ENCODE data around the gene TANC1. TPM values are rescaled to one million over a fixed set of nuclear protein-coding genes. Genes with fewer than 3 reads are reported as not detected.
A peak's percentile ranks its signal among the peaks of the same experiment; 100 is the strongest.

TANC1 gene
- total RNA-seq, 1 experiment from 2014 or later: 21.1 TPM

DNA sequence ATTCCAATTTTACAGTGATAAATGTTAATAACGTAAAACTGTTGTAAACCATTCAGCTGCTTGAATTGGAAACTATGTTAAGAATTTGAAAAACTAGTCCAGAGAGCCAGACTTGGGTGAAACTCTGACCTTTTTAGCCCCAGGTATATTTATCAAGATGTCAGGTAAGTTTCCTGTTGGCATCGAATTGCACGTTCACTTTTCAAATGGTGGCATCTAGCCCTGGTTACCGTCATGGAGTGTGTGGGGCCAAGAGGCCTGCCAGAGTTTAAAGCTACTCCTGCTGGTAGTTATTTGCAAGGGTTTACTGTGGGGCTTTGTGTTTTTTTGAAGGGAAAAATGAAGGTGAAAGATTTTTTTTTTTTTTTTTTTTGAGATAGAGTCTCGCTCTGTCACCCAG, 208.1 kb downstream of the TANC1 start:
- Histone ChIP-seq H3K4me3 (ENCODE audit: low read depth, low read length) (no peak overlapping the region), H3K36me3 (ENCODE audit: control insufficient read depth, insufficient read depth, low read length) (no peaks in the 10 kb centered on the region; the same call in 1 of the 2 replicates), H3K9me3 (no peaks in the 10 kb centered on the region), H3K27me3 (replicated peaks; ENCODE audit: control insufficient read depth, insufficient read depth, low read length) (no peaks in the 10 kb centered on the region), H3K4me1 (peaks cover 10% of the 10 kb centered on the region)
- TF ChIP-seq, protein P1, sequence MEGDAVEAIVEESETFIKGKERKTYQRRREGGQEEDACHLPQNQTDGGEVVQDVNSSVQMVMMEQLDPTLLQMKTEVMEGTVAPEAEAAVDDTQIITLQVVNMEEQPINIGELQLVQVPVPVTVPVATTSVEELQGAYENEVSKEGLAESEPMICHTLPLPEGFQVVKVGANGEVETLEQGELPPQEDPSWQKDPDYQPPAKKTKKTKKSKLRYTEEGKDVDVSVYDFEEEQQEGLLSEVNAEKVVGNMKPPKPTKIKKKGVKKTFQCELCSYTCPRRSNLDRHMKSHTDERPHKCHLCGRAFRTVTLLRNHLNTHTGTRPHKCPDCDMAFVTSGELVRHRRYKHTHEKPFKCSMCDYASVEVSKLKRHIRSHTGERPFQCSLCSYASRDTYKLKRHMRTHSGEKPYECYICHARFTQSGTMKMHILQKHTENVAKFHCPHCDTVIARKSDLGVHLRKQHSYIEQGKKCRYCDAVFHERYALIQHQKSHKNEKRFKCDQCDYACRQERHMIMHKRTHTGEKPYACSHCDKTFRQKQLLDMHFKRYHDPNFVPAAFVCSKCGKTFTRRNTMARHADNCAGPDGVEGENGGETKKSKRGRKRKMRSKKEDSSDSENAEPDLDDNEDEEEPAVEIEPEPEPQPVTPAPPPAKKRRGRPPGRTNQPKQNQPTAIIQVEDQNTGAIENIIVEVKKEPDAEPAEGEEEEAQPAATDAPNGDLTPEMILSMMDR (IDR thresholded peaks at IDR 0.05; ENCODE audit: insufficient read depth in 1 of 2, low read depth in 1 of 2, low read length in 1 of 2, severe bottlenecking in 1 of 2, unreplicated experiment in 1 of 2): no peak
- no peaks in the 10 kb centered on the region for H3K27me3 Mint-ChIP-seq (ENCODE audit: insufficient read depth, unreplicated experiment)
- ChIA-PET POLR2A (interaction anchor here (0.6 kb wide), 1 partner anchor 134 kb away, joined by 4 read pairs; no protein-coding TSS in a partner anchor), CTCF (no interaction called here)
- H3K4me3 Mint-ChIP-seq (ENCODE audit: unreplicated experiment): no peak overlapping the region
- H3K9me3 Mint-ChIP-seq (ENCODE audit: unreplicated experiment): no peaks in the 10 kb centered on the region
- DNase-seq: peak in 1 of 2 experiments; percentile 13
- intact Hi-C loops (cut with micrococcal nuclease; ENCODE audit: unreplicated experiment): no loop called here
- peaks cover 6% of the 10 kb centered on the region for H3K4me1 Mint-ChIP-seq (ENCODE audit: low read depth, unreplicated experiment)
- BruUV-seq (replicated peaks): no TSS peak
- peaks cover 50% of the 10 kb centered on the region for H3K36me3 Mint-ChIP-seq (ENCODE audit: insufficient read depth, unreplicated experiment)
- peak overlapping the region; percentile 53 for H3K27ac Mint-ChIP-seq (ENCODE audit: unreplicated experiment)

DNA sequence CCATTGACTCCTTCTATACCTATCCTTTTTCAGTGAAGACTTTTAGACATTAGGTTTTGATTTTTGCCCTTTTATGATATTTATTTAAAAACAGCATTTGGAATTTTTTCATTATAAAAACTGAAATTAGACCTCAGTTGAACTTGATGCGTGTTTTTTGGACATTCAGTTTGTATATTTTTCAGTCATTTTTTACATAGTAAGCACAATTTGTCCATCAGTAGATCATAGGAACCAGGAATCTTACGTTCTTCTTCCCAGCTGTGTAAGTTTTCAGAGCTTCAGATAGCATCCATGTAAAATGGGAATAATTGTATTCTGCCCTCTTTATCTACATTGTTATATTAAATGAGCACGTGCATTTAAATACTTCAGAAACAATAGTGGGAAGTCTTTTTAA, 208.9 kb downstream of the TANC1 start:
- TF ChIP-seq, protein P1 (IDR thresholded peaks at IDR 0.05; ENCODE audit: insufficient read depth in 1 of 2, low read depth in 1 of 2, low read length in 1 of 2, severe bottlenecking in 1 of 2, unreplicated experiment in 1 of 2): no peak
- intact Hi-C loops (cut with micrococcal nuclease; ENCODE audit: unreplicated experiment): no loop called here
- H3K4me1 Mint-ChIP-seq (ENCODE audit: low read depth, unreplicated experiment): peaks cover 6% of the 10 kb centered on the region
- no peaks in the 10 kb centered on the region for H3K9me3 ChIP-seq
- H3K36me3 Mint-ChIP-seq (ENCODE audit: insufficient read depth, unreplicated experiment): peaks cover 44% of the 10 kb centered on the region
- no peaks in the 10 kb centered on the region; the same call in 1 of the 2 replicates for H3K36me3 ChIP-seq (ENCODE audit: control insufficient read depth, insufficient read depth, low read length)
- no peak overlapping the region for H3K4me3 ChIP-seq (ENCODE audit: low read depth, low read length)
- no peak overlapping the region for H3K4me3 Mint-ChIP-seq (ENCODE audit: unreplicated experiment)
- no peaks in the 10 kb centered on the region for H3K27me3 Mint-ChIP-seq (ENCODE audit: insufficient read depth, unreplicated experiment)
- DNase-seq: no peak
- H3K27me3 ChIP-seq (replicated peaks; ENCODE audit: control insufficient read depth, insufficient read depth, low read length): no peaks in the 10 kb centered on the region
- H3K4me1 ChIP-seq: peaks cover 10% of the 10 kb centered on the region
- no peak overlapping the region for H3K27ac Mint-ChIP-seq (ENCODE audit: unreplicated experiment)
- ChIA-PET POLR2A (no interaction called here), CTCF (no interaction called here)
- BruUV-seq (replicated peaks): no TSS peak
- H3K9me3 Mint-ChIP-seq (ENCODE audit: unreplicated experiment): no peaks in the 10 kb centered on the region

DNA sequence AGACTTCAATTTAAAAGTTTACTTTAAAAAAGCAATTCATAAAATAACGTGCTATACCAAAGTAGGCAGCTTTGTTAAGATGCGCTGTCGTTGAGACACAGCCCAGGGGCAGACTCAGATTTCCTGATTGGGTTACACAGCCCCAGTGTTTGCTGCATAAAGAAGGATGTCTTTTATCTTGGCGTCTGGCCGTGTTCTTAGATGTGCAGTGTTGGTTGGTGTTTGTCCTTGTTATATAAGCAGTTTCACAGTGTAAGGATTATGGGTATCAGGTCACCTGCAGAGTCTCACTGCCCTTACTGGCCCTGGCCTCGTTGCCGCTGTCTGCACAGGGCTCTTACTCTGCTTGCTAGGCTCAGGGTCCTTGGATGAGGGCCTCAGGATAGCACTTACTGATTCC, 209.5 kb downstream of the TANC1 start:
- Histone ChIP-seq H3K36me3 (ENCODE audit: control insufficient read depth, insufficient read depth, low read length) (no peaks in the 10 kb centered on the region; the same call in 1 of the 2 replicates), H3K9me3 (no peaks in the 10 kb centered on the region), H3K27me3 (replicated peaks; ENCODE audit: control insufficient read depth, insufficient read depth, low read length) (no peaks in the 10 kb centered on the region), H3K4me1 (peaks cover 10% of the 10 kb centered on the region), H3K4me3 (ENCODE audit: low read depth, low read length) (no peak overlapping the region)
- peaks cover 38% of the 10 kb centered on the region for H3K36me3 Mint-ChIP-seq (ENCODE audit: insufficient read depth, unreplicated experiment)
- no TSS peak for BruUV-seq (replicated peaks)
- peaks cover 6% of the 10 kb centered on the region for H3K4me1 Mint-ChIP-seq (ENCODE audit: low read depth, unreplicated experiment)
- no peaks in the 10 kb centered on the region for H3K9me3 Mint-ChIP-seq (ENCODE audit: unreplicated experiment)
- H3K27ac Mint-ChIP-seq (ENCODE audit: unreplicated experiment): no peak overlapping the region
- H3K27me3 Mint-ChIP-seq (ENCODE audit: insufficient read depth, unreplicated experiment): no peaks in the 10 kb centered on the region
- intact Hi-C loops (cut with micrococcal nuclease; ENCODE audit: unreplicated experiment): no loop called here
- no peak for DNase-seq
- H3K4me3 Mint-ChIP-seq (ENCODE audit: unreplicated experiment): no peak overlapping the region
- TF ChIP-seq, protein P1 (IDR thresholded peaks at IDR 0.05; ENCODE audit: insufficient read depth in 1 of 2, low read depth in 1 of 2, low read length in 1 of 2, severe bottlenecking in 1 of 2, unreplicated experiment in 1 of 2): no peak
- POLR2A ChIA-PET: no interaction called here
- CTCF ChIA-PET: no interaction called here

All from Caco-2 (cell line).